GM23338 (cell line): Measurements from ENCODE around the gene GAS6. TPM values are rescaled to one million over a fixed set of nuclear protein-coding genes. Genes with fewer than 3 reads are reported as not detected.

Experiments used
- ATAC-seq: fragments of 200-7000 bp; cut with Tn5 transposase; 3 replicates; pipeline ENCODE4 v1.9.1; 2020
- DNase-seq: peaks from one replicate; pipeline ENCODE4 v3.0.0-alpha.2; 2015; ENCODE audit warnings: low spot score
- H2AFZ ChIP-seq: fragments of 200-600 bp; sonication (generic); 2 replicates; pipeline ENCODE4 v1.8.0; 2016; ENCODE audit warnings: antibody characterized with exemption, mild to moderate bottlenecking, moderate library complexity
- H3F3A ChIP-seq: fragments of 200-600 bp; sonication (generic); replicated peaks from 2 replicates; pipeline ENCODE4 v1.8.0; 2017; ENCODE audit warnings: antibody characterized with exemption, mixed run types, low read depth
- H3K27ac ChIP-seq: fragments of 200-600 bp; sonication (generic); 2 replicates; pipeline ENCODE4 v1.6.1; 2016; ENCODE audit warnings: low read depth
- H3K27me3 ChIP-seq: fragments of 200-600 bp; sonication (generic); 2 replicates; pipeline ENCODE4 v1.8.0; 2016; ENCODE audit warnings: mild to moderate bottlenecking, mixed run types, moderate library complexity; ENCODE audit not compliant: insufficient read depth
- H3K36me3 ChIP-seq: fragments of 200-600 bp; sonication (generic); 2 replicates; pipeline ENCODE4 v1.8.0; 2016; ENCODE audit warnings: mild to moderate bottlenecking; ENCODE audit not compliant: insufficient read depth
- H3K4me1 ChIP-seq: fragments of 200-600 bp; sonication (generic); 2 replicates; pipeline ENCODE4 v1.8.0; 2016; ENCODE audit warnings: mild to moderate bottlenecking, moderate library complexity; ENCODE audit not compliant: insufficient read depth
- H3K4me2 ChIP-seq: fragments of 200-600 bp; sonication (generic); 2 replicates; pipeline ENCODE4 v1.7.1; 2017; ENCODE audit warnings: mixed run types
- H3K4me3 ChIP-seq: fragments of 200-600 bp; sonication (generic); 2 replicates; pipeline ENCODE4 v1.6.1; 2016; ENCODE audit warnings: mixed run types
- H3K79me2 ChIP-seq: fragments of 200-600 bp; sonication (generic); replicated peaks from 2 replicates; pipeline ENCODE4 v1.8.0; 2017; ENCODE audit warnings: mild to moderate bottlenecking; ENCODE audit not compliant: insufficient read depth
- H3K9me2 ChIP-seq: fragments of 200-600 bp; sonication (generic); 2 replicates; pipeline ENCODE4 v1.8.0; 2017; ENCODE audit not compliant: insufficient read depth
- H4K20me1 ChIP-seq: fragments of 200-600 bp; sonication (generic); replicated peaks from 2 replicates; pipeline ENCODE4 v1.8.0; 2017; ENCODE audit warnings: mild to moderate bottlenecking; ENCODE audit not compliant: insufficient read depth
- H3K27ac Mint-ChIP-seq: 2 replicates; pipeline ENCODE4 v1.8.0; 2020; ENCODE audit warnings: inconsistent platforms, mild to moderate bottlenecking, moderate library complexity, mixed read lengths
- H3K27me3 Mint-ChIP-seq: 3 replicates; pipeline ENCODE4 v1.8.0; 2022; ENCODE audit warnings: low read depth, mild to moderate bottlenecking, moderate library complexity, mixed read lengths, inconsistent platforms; ENCODE audit not compliant: insufficient read depth, poor library complexity
- H3K36me3 Mint-ChIP-seq: 3 replicates; pipeline ENCODE4 v1.8.0; 2021; ENCODE audit warnings: low read depth, mild to moderate bottlenecking, inconsistent platforms, moderate library complexity, mixed read lengths
- H3K4me1 Mint-ChIP-seq: 3 replicates; pipeline ENCODE4 v1.8.0; 2020; ENCODE audit warnings: mild to moderate bottlenecking, inconsistent platforms, mixed read lengths
- H3K4me3 Mint-ChIP-seq: 3 replicates; pipeline ENCODE4 v1.8.0; 2021; ENCODE audit warnings: moderate library complexity, mild to moderate bottlenecking, inconsistent platforms, mixed read lengths
- H3K9me3 Mint-ChIP-seq: 3 replicates; pipeline ENCODE4 v1.8.0; 2020; ENCODE audit warnings: moderate library complexity, mild to moderate bottlenecking, inconsistent platforms, mixed read lengths
- CREB1 ChIP-seq: fragments of 250-450 bp; sonication (Bioruptor Pico); IDR thresholded peaks from 2 replicates; pipeline ENCODE4 v1.5.0; 2020; ENCODE audit warnings: low read depth, mild to moderate bottlenecking, moderate library complexity
- EZH2 ChIP-seq: fragments of 200-600 bp; sonication (generic); IDR thresholded peaks from one replicate; pipeline ENCODE4 v1.8.0; 2017; ENCODE audit warnings: antibody characterized with exemption, mild to moderate bottlenecking, low read depth; ENCODE audit not compliant: unreplicated experiment
- EZH2phosphoT487 ChIP-seq: fragments of 200-600 bp; sonication (generic); IDR thresholded peaks from one replicate; pipeline ENCODE4 v1.8.1; 2018; ENCODE audit warnings: antibody characterized with exemption; ENCODE audit not compliant: unreplicated experiment
- JUNB ChIP-seq: IDR thresholded peaks from one replicate; pipeline ENCODE4 v1.6.1; 2016; ENCODE audit warnings: antibody characterized with exemption; ENCODE audit not compliant: unreplicated experiment
- NANOG ChIP-seq: IDR thresholded peaks from 2 replicates; pipeline ENCODE4 v1.6.1; 2016; ENCODE audit warnings: antibody characterized with exemption, borderline replicate concordance
- POLR2AphosphoS5 ChIP-seq: IDR thresholded peaks from 2 replicates; pipeline ENCODE4 v1.6.1; 2016; ENCODE audit warnings: antibody characterized with exemption, low read depth
- STAT1 ChIP-seq: IDR thresholded peaks from one replicate; pipeline ENCODE4 v1.6.1; 2016; ENCODE audit warnings: antibody characterized with exemption; ENCODE audit not compliant: unreplicated experiment
- ZNF331 ChIP-seq: fragments of 250-450 bp; sonication (Bioruptor Pico); IDR thresholded peaks from 2 replicates; pipeline ENCODE4 v1.5.0; 2020; ENCODE audit warnings: low read depth, mild to moderate bottlenecking, moderate library complexity
- polyA plus RNA-seq: library from polyadenylated mRNA; unstranded; fragments of >200 nt; fragmentation: Nextera tagmentation; extraction: Ambion mirVana; gene quantifications from 2 replicates; pipeline ENCODE4 v1.2.1, GENCODE V29; 2016
- total RNA-seq: library from RNA; depleted of rRNA; stranded (reverse); fragments of >200 nt; shearing (Covaris generic); gene quantifications from 2 replicates; pipeline ENCODE4 v1.2.3, GENCODE V29; 2014
- TF ChIP-seq, protein P1 (sequence below): IDR thresholded peaks from one replicate; pipeline ENCODE4 v1.6.1; 2018; ENCODE audit warnings: antibody characterized with exemption; ENCODE audit not compliant: unreplicated experiment
- TF ChIP-seq, protein P2 (sequence below): fragments of 250-450 bp; sonication (Bioruptor Pico); IDR thresholded peaks from 2 replicates; pipeline ENCODE4 v1.5.0; 2020; ENCODE audit warnings: mild to moderate bottlenecking, moderate library complexity
- TF ChIP-seq, protein P3 (sequence below): IDR thresholded peaks from 2 replicates; pipeline ENCODE4 v1.6.1; 2016; ENCODE audit warnings: antibody characterized with exemption

GAS6 gene
- total and polyA plus RNA-seq, 2 experiments from 2014 or later: 7.9 to 21.2 TPM

DNA sequence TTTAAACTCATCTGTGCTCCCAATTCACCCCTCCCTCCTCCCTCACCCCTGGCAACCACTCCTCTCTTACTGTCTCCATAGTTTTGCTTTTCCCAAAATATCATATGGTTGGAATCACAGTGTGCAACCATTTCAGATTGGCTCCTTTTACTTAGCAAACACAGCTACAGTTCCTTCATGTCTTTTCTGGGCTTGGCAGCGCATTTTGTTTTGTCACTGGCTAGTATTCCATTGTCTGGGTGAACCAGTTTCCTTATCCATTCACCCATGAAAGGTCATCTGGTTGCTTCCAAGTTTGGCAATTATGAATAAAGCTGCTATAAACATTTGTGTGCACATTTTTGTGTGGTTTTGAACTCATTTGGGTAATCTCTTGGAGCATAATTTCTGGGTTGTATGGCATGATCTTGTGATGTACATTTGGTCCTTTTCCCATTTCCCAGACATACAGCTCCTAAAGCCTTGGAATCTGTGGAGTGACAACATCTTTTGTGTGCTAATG lies 23.9 kb upstream of the GAS6 start:
- Histone ChIP-seq H3K4me2 (no peak overlapping the region), H3K27me3 (no peaks in the 10 kb centered on the region), H3F3A (no peaks in the 10 kb centered on the region), H3K36me3 (no peaks in the 10 kb centered on the region), H3K9me2 (peaks cover 9% of the 10 kb centered on the region), H3K79me2 (no peaks in the 10 kb centered on the region), H3K4me3 (no peak overlapping the region), H3K27ac (no peak overlapping the region), H3K4me1 (peaks cover 9% of the 10 kb centered on the region), H4K20me1 (no peaks in the 10 kb centered on the region), H2AFZ (no peak overlapping the region)
- Mint-ChIP-seq H3K27ac (no peak overlapping the region), H3K36me3 (peaks cover 7% of the 10 kb centered on the region; the same call in 2 of the 3 replicates), H3K4me3 (no peak overlapping the region), H3K9me3 (peaks cover 3% of the 10 kb centered on the region; the same call in 1 of the 3 replicates), H3K4me1 (peaks cover 26% of the 10 kb centered on the region), H3K27me3 (peaks cover 4% of the 10 kb centered on the region)
- ATAC-seq (no peak), DNase-seq (no peak)
- TF ChIP-seq, protein P1, sequence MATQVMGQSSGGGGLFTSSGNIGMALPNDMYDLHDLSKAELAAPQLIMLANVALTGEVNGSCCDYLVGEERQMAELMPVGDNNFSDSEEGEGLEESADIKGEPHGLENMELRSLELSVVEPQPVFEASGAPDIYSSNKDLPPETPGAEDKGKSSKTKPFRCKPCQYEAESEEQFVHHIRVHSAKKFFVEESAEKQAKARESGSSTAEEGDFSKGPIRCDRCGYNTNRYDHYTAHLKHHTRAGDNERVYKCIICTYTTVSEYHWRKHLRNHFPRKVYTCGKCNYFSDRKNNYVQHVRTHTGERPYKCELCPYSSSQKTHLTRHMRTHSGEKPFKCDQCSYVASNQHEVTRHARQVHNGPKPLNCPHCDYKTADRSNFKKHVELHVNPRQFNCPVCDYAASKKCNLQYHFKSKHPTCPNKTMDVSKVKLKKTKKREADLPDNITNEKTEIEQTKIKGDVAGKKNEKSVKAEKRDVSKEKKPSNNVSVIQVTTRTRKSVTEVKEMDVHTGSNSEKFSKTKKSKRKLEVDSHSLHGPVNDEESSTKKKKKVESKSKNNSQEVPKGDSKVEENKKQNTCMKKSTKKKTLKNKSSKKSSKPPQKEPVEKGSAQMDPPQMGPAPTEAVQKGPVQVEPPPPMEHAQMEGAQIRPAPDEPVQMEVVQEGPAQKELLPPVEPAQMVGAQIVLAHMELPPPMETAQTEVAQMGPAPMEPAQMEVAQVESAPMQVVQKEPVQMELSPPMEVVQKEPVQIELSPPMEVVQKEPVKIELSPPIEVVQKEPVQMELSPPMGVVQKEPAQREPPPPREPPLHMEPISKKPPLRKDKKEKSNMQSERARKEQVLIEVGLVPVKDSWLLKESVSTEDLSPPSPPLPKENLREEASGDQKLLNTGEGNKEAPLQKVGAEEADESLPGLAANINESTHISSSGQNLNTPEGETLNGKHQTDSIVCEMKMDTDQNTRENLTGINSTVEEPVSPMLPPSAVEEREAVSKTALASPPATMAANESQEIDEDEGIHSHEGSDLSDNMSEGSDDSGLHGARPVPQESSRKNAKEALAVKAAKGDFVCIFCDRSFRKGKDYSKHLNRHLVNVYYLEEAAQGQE: no peak
- TF ChIP-seq ZNF331 (CRISPR knock-in tag) (no peak), NANOG (no peak), EZH2 (no peak), CREB1 (no peak), STAT1 (no peak), JUNB (no peak), POLR2AphosphoS5 (no peak), EZH2phosphoT487 (no peak)
- TF ChIP-seq, protein P2, sequence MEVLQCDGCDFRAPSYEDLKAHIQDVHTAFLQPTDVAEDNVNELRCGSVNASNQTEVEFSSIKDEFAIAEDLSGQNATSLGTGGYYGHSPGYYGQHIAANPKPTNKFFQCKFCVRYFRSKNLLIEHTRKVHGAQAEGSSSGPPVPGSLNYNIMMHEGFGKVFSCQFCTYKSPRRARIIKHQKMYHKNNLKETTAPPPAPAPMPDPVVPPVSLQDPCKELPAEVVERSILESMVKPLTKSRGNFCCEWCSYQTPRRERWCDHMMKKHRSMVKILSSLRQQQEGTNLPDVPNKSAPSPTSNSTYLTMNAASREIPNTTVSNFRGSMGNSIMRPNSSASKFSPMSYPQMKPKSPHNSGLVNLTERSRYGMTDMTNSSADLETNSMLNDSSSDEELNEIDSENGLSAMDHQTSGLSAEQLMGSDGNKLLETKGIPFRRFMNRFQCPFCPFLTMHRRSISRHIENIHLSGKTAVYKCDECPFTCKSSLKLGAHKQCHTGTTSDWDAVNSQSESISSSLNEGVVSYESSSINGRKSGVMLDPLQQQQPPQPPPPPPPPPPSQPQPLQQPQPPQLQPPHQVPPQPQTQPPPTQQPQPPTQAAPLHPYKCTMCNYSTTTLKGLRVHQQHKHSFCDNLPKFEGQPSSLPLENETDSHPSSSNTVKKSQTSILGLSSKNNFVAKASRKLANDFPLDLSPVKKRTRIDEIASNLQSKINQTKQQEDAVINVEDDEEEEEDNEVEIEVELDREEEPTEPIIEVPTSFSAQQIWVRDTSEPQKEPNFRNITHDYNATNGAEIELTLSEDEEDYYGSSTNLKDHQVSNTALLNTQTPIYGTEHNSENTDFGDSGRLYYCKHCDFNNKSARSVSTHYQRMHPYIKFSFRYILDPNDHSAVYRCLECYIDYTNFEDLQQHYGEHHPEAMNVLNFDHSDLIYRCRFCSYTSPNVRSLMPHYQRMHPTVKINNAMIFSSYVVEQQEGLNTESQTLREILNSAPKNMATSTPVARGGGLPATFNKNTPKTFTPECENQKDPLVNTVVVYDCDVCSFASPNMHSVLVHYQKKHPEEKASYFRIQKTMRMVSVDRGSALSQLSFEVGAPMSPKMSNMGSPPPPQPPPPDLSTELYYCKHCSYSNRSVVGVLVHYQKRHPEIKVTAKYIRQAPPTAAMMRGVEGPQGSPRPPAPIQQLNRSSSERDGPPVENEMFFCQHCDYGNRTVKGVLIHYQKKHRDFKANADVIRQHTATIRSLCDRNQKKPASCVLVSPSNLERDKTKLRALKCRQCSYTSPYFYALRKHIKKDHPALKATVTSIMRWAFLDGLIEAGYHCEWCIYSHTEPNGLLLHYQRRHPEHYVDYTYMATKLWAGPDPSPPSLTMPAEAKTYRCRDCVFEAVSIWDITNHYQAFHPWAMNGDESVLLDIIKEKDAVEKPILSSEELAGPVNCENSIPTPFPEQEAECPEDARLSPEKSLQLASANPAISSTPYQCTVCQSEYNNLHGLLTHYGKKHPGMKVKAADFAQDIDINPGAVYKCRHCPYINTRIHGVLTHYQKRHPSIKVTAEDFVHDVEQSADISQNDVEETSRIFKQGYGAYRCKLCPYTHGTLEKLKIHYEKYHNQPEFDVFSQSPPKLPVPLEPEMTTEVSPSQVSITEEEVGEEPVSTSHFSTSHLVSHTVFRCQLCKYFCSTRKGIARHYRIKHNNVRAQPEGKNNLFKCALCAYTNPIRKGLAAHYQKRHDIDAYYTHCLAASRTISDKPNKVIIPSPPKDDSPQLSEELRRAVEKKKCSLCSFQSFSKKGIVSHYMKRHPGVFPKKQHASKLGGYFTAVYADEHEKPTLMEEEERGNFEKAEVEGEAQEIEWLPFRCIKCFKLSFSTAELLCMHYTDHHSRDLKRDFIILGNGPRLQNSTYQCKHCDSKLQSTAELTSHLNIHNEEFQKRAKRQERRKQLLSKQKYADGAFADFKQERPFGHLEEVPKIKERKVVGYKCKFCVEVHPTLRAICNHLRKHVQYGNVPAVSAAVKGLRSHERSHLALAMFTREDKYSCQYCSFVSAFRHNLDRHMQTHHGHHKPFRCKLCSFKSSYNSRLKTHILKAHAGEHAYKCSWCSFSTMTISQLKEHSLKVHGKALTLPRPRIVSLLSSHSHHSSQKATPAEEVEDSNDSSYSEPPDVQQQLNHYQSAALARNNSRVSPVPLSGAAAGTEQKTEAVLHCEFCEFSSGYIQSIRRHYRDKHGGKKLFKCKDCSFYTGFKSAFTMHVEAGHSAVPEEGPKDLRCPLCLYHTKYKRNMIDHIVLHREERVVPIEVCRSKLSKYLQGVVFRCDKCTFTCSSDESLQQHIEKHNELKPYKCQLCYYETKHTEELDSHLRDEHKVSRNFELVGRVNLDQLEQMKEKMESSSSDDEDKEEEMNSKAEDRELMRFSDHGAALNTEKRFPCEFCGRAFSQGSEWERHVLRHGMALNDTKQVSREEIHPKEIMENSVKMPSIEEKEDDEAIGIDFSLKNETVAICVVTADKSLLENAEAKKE: no peak
- TF ChIP-seq, protein P3, sequence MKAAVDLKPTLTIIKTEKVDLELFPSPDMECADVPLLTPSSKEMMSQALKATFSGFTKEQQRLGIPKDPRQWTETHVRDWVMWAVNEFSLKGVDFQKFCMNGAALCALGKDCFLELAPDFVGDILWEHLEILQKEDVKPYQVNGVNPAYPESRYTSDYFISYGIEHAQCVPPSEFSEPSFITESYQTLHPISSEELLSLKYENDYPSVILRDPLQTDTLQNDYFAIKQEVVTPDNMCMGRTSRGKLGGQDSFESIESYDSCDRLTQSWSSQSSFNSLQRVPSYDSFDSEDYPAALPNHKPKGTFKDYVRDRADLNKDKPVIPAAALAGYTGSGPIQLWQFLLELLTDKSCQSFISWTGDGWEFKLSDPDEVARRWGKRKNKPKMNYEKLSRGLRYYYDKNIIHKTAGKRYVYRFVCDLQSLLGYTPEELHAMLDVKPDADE: no peak
